MCF 10A (cell line): ENCODE measurements around the gene KLHL26. TPM values are rescaled to one million over a fixed set of nuclear protein-coding genes. Genes with fewer than 3 reads are reported as not detected.

Experiments used
- BruUV-seq: library from RNA; stranded (reverse); fragments of 400-500 nt; replicated peaks from 2 replicates; lab custom pipeline; 2021; lab: Mats Ljungman, UMichigan
- CTCF ChIA-PET: fragments of 300-600 bp; sonication (Branson Sonifier 250); formaldehyde crosslinking; extraction: SDS; loops from one replicate; lab custom pipeline; 2021; ENCODE audit warnings: antibody characterized with exemption, inconsistent platforms; lab: Yijun Ruan, JAX
- POLR2A ChIA-PET: fragments of 300-600, 350-650 bp; sonication (Branson Sonifier 250); formaldehyde crosslinking; extraction: SDS; loops from one replicate; lab custom pipeline; 2020; ENCODE audit warnings: antibody characterized with exemption, inconsistent platforms; lab: Yijun Ruan, JAX
- DNase-seq: peaks from one replicate; pipeline ENCODE4 v3.0.0-alpha.2; 2018; ENCODE audit not compliant: unreplicated experiment
- H3K27ac Mint-ChIP-seq: one replicate; pipeline ENCODE4 v1.8.0; 2022; ENCODE audit warnings: mild to moderate bottlenecking, low read depth, mixed read lengths; ENCODE audit not compliant: unreplicated experiment
- H3K27me3 Mint-ChIP-seq: one replicate; pipeline ENCODE4 v1.8.0; 2022; ENCODE audit warnings: mixed read lengths; ENCODE audit not compliant: insufficient read depth, unreplicated experiment
- H3K36me3 Mint-ChIP-seq: one replicate; pipeline ENCODE4 v1.8.0; 2022; ENCODE audit warnings: mild to moderate bottlenecking, moderate library complexity, mixed read lengths; ENCODE audit not compliant: insufficient read depth, unreplicated experiment
- H3K4me1 Mint-ChIP-seq: one replicate; pipeline ENCODE4 v1.8.0; 2022; ENCODE audit warnings: mixed read lengths; ENCODE audit not compliant: insufficient read depth, unreplicated experiment
- H3K4me3 Mint-ChIP-seq: one replicate; pipeline ENCODE4 v1.8.0; 2022; ENCODE audit warnings: mild to moderate bottlenecking, moderate library complexity, mixed read lengths; ENCODE audit not compliant: unreplicated experiment
- H3K9me3 Mint-ChIP-seq: one replicate; pipeline ENCODE4 v1.8.0; 2022; ENCODE audit warnings: mixed read lengths; ENCODE audit not compliant: unreplicated experiment
- intact Hi-C: fragments of 100-400 bp; cut with micrococcal nuclease; formaldehyde crosslinking; loops from 2 replicates; pipeline ENCODE4 v1.14.1; 2022
- total RNA-seq: library from RNA; stranded (reverse); gene quantifications from 2 replicates; pipeline ENCODE4 v1.2.3, GENCODE V29; 2022
- TF ChIP-seq, protein P1 (sequence below): fragments of 200-600 bp; IDR thresholded peaks from one replicate; pipeline ENCODE4 v1.8.0; 2022; ENCODE audit warnings: antibody characterized with exemption, mild to moderate bottlenecking; ENCODE audit not compliant: unreplicated experiment

Gene KLHL26
- total RNA-seq, 1 experiment from 2014 or later: 6.6 TPM

DNA sequence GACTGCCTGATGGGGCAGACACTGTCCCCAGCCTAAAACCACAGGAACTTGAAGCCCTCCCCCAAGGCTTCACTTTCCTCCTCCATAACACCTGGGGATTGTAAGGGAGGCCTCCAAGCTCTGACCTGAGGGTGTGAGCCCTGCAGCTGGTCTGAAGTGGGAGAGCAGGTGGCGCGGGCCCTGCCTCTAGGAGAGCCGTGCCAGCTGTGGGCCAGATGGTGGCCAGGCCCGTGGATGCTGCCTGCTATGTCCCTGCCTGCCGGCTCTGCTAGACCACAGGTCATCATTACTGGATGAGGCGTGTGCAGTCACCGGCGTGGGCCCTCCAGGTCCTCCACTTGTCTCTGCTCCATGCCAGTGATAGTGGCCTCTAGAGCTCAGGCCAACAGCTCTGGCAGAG, 3.5 kb upstream of the KLHL26 start:
- intact Hi-C loops: no loop called here
- Mint-ChIP-seq H3K27ac (no peak overlapping the region), H3K4me1 (peaks cover 36% of the 10 kb centered on the region), H3K36me3 (peaks cover 6% of the 10 kb centered on the region), H3K4me3 (no peak overlapping the region), H3K27me3 (no peaks in the 10 kb centered on the region), H3K9me3 (no peaks in the 10 kb centered on the region)
- no TSS peak for BruUV-seq
- no peak for DNase-seq
- ChIA-PET CTCF (interaction anchor here (0.6 kb wide), 1 partner anchor 420 kb away, joined by 3 read pairs; no protein-coding TSS in a partner anchor), POLR2A (no interaction called here)
- TF ChIP-seq, protein P1, sequence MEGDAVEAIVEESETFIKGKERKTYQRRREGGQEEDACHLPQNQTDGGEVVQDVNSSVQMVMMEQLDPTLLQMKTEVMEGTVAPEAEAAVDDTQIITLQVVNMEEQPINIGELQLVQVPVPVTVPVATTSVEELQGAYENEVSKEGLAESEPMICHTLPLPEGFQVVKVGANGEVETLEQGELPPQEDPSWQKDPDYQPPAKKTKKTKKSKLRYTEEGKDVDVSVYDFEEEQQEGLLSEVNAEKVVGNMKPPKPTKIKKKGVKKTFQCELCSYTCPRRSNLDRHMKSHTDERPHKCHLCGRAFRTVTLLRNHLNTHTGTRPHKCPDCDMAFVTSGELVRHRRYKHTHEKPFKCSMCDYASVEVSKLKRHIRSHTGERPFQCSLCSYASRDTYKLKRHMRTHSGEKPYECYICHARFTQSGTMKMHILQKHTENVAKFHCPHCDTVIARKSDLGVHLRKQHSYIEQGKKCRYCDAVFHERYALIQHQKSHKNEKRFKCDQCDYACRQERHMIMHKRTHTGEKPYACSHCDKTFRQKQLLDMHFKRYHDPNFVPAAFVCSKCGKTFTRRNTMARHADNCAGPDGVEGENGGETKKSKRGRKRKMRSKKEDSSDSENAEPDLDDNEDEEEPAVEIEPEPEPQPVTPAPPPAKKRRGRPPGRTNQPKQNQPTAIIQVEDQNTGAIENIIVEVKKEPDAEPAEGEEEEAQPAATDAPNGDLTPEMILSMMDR: no peak

DNA sequence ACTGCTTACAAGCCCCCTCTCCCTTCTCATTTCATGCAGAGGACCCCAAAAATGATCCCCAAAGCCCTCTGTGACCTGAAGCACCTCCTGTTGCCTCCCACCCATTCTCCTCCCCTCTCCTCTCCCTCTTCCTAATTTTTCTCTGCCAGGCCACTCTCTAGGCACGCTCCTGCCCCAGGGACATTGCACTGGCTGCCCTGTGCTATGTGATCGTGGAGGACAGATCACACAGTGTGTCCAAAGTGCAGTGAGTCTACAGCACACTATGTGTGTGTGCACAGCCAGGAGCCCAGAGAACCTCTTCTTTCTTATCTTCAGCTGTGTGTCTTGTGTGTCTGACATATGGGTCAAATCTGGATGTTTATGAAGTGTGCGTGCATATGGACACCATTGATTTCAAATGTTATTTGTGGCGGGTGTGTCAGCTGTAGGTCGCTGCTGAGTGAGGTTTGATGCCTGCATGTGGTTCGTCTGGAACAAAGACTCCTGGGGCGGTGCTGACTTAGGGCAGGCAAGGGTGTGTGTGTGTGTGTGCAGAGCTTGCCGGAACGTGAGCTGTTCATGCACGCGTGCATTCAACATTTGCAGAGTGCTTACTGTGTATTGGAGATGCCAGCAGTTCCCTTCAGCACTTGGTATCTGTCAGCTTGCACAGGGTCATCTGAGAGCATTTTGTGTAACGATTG, 2.1 kb upstream of the KLHL26 start:
- H3K27ac Mint-ChIP-seq: no peak overlapping the region
- DNase-seq: no peak
- peaks cover 34% of the 10 kb centered on the region for H3K4me1 Mint-ChIP-seq
- TF ChIP-seq, protein P1: no peak
- H3K36me3 Mint-ChIP-seq: peaks cover 5% of the 10 kb centered on the region
- POLR2A ChIA-PET: interaction anchor here (0.6 to 1.6 kb wide), 4 partner anchors 11 to 312 kb away, joined by 3 to 4 read pairs (median 3); partner anchors contain the start of genes LSM4 and UBA52
- no TSS peak for BruUV-seq
- H3K27me3 Mint-ChIP-seq: no peaks in the 10 kb centered on the region
- CTCF ChIA-PET: interaction anchor here (0.6 to 0.9 kb wide), 3 partner anchors 54 to 328 kb away, joined by 3 to 4 read pairs (median 3); no protein-coding TSS in a partner anchor
- no peak overlapping the region for H3K4me3 Mint-ChIP-seq
- no peaks in the 10 kb centered on the region for H3K9me3 Mint-ChIP-seq
- intact Hi-C loops: loop anchor here (5.0 kb wide), 1 partner anchor 43 kb away; no protein-coding TSS in a partner anchor

DNA sequence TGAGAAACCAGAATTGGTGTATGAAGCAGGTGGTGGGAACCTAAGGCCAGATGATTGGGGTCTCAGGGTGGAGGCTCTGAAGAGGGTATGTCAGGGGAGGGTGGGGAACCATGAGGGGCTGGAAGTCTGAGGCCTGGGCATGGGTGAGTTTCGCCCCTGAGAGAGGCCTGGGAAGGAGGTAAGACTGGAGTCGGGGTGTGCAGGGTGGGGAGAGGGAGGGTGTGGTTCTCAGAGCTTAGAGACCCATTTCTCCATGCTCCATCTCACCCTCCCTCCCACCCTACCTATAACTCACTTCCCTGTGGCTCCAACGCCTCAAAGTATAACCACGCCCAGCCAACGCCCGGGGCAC, 1.0 kb upstream of the KLHL26 start:
- TF ChIP-seq, protein P1: no peak
- POLR2A ChIA-PET: interaction anchor here (0.7 kb wide), 1 partner anchor 50 kb away, joined by 3 read pairs; no protein-coding TSS in a partner anchor
- CTCF ChIA-PET: interaction anchor here (0.6 to 0.7 kb wide), 2 partner anchors 184 to 327 kb away, joined by 3 to 4 read pairs; no protein-coding TSS in a partner anchor
- DNase-seq: no peak
- Mint-ChIP-seq H3K27ac (peak overlapping the region; percentile 92), H3K4me3 (peak overlapping the region; percentile 82), H3K4me1 (peaks cover 30% of the 10 kb centered on the region), H3K9me3 (no peaks in the 10 kb centered on the region), H3K36me3 (no peaks in the 10 kb centered on the region), H3K27me3 (no peaks in the 10 kb centered on the region)
- BruUV-seq: no TSS peak
- intact Hi-C loops: loop anchor here (1.0 to 5.0 kb wide), 2 partner anchors 41 to 44 kb away; no protein-coding TSS in a partner anchor

DNA sequence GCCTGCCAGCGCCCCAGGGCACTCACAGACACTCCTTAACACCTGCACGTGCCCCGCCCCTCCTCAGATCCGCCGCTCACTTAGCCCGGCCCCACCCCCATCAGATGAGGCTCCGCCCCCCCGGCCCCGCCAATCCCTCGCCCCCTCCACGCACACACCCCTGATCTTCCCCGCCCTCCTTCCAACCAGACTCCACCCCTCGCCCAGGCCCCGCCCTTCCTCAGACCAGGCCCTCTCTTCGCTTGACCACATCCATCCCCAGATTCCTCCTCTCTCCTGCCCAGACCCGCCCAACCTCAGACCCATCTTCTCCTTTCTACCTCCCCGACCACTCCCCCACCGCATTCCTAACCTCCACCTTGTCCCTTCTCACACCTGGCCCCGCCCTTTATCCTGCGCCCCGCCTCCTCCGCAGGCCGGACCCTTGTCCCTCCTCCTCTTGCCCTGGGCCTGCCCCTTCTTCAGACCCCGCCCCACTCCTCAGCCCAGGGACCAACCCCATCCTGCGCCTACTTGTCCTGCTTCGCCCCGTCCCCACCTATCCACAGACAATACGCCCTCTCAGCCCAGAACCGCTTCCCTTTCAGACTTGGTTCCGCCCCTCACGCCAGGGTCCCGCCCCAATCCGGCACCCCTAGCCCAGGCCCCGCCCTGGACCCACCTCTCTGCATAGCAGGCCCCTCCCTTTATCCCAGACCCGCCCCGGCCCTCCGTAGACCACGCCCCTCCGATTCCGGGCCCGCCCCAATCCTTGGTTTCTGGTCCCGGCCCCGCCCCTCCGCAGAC, 452 bp upstream of the KLHL26 start:
- Mint-ChIP-seq H3K27ac (peak overlapping the region; percentile 92), H3K4me1 (peaks cover 30% of the 10 kb centered on the region), H3K9me3 (no peaks in the 10 kb centered on the region), H3K27me3 (no peaks in the 10 kb centered on the region), H3K36me3 (no peaks in the 10 kb centered on the region), H3K4me3 (peak overlapping the region; percentile 82)
- DNase-seq: peak; percentile 97
- TF ChIP-seq, protein P1: no peak
- ChIA-PET POLR2A (no interaction called here), CTCF (no interaction called here)
- no TSS peak for BruUV-seq
- intact Hi-C loops: loop anchor here (1.0 to 5.0 kb wide), 2 partner anchors 41 to 44 kb away; no protein-coding TSS in a partner anchor
